ENCODE measurements around the gene NPPB. TPM values are rescaled to one million over a fixed set of nuclear protein-coding genes. Genes with fewer than 3 reads are reported as not detected.

The NPPB gene
- total RNA-seq, 1 experiment from 2014 or later: 0.35 TPM

- Mint-ChIP-seq H3K27ac (no peak overlapping the region), H3K36me3 (ENCODE audit: insufficient read depth in 1 of 3, low read depth in 3 of 3) (0 out of 7 replicates have a peak, but pooled peaks cover 0 to 7% (median 0%) of the 10 kb centered on the region in 3 experiments), H3K27me3 (ENCODE audit: low read depth) (no peaks in the 10 kb centered on the region; the same call in none of the 2 replicates), H3K9me3 (peaks cover 0 to 5% of the 10 kb centered on the region in 2 experiments; a peak in 4 of 5 replicates), H3K4me3 (no peak overlapping the region), H3K4me1 (peaks cover 10% of the 10 kb centered on the region in 2 experiments)
- Histone ChIP-seq H3K23me2 (ENCODE audit: insufficient read length, low read depth, low read length, poor library complexity, severe bottlenecking) (no peaks in the 10 kb centered on the region), H3K18ac (ENCODE audit: insufficient read length, low read depth, low read length) (no peak overlapping the region), H3K27ac (ENCODE audit: insufficient read length, low read depth, low read length) (no peak overlapping the region), H4K91ac (ENCODE audit: insufficient read length, low read depth, low read length) (no peak overlapping the region), H3K9ac (ENCODE audit: extremely low read depth, insufficient read length, low read length) (no peak overlapping the region), H3K9me3 (ENCODE audit: control insufficient read depth, low read depth, low read length) (no peaks in the 10 kb centered on the region), H3K56ac (ENCODE audit: insufficient read length, low read depth, low read length) (no peak overlapping the region), H2BK15ac (ENCODE audit: low read depth, low read length) (no peak overlapping the region), H2BK12ac (ENCODE audit: insufficient read length, low read depth, low read length) (no peak overlapping the region), H2BK120ac (ENCODE audit: low read depth, low read length, poor library complexity, severe bottlenecking) (no peak overlapping the region), H3K14ac (ENCODE audit: insufficient read depth, low read length) (no peak overlapping the region; the same call in 1 of the 2 replicates), H2AFZ (ENCODE audit: low read length) (no peak overlapping the region), H4K20me1 (ENCODE audit: control insufficient read depth, insufficient read depth, insufficient read length) (no peaks in the 10 kb centered on the region), H3K27me3 (ENCODE audit: insufficient read depth, low read length) (no peaks in the 10 kb centered on the region), H3K79me1 (ENCODE audit: insufficient read depth, low read depth, low read length, poor library complexity, severe bottlenecking) (no peaks in the 10 kb centered on the region), H2BK20ac (ENCODE audit: low read depth, low read length, poor library complexity, severe bottlenecking) (no peak overlapping the region), H3T11ph (ENCODE audit: low read length) (no peak overlapping the region), H3K79me2 (ENCODE audit: insufficient read depth, low read length) (no peaks in the 10 kb centered on the region), H3K4me1 (ENCODE audit: insufficient read depth, low read length) (peaks cover 2% of the 10 kb centered on the region; the same call in 1 of the 2 replicates), H3K4me2 (ENCODE audit: insufficient read depth, insufficient read length, low read length) (no peak overlapping the region), H4K8ac (replicated peaks; ENCODE audit: insufficient read length, low read depth, low read length) (no peak overlapping the region), H3K23ac (ENCODE audit: insufficient read length, low read depth, low read length) (no peak overlapping the region), H4K5ac (ENCODE audit: insufficient read length, low read depth, low read length) (no peak overlapping the region), H2AK5ac (ENCODE audit: insufficient read length, low read length) (no peak overlapping the region), H2BK5ac (ENCODE audit: insufficient read length, low read length) (no peak overlapping the region), H3K4ac (ENCODE audit: low read depth, low read length) (no peak overlapping the region)
- DNase-seq: no peak
- TF ChIP-seq CTCF (conservative IDR thresholded peaks at IDR 0.05): 0 out of 3 replicates have a peak, but pooled peaks have one; percentile 10
- WGBS (ENCODE audit: extremely low coverage, insufficient read length, low lambda C conversion rate): no CpG with 5 or more reads among the region's 12 CpGs
These were observed 21.4 kb upstream of the NPPB start for GRCh38 chr1:11880181-11880575.
